ENCODE results near the gene ATAD3A. TPM values are rescaled to one million over a fixed set of nuclear protein-coding genes. Genes with fewer than 3 reads are reported as not detected.

The ATAD3A gene
- total RNA-seq, 2 experiments from 2014 or later: 45.7 to 46.7 TPM

DNA sequence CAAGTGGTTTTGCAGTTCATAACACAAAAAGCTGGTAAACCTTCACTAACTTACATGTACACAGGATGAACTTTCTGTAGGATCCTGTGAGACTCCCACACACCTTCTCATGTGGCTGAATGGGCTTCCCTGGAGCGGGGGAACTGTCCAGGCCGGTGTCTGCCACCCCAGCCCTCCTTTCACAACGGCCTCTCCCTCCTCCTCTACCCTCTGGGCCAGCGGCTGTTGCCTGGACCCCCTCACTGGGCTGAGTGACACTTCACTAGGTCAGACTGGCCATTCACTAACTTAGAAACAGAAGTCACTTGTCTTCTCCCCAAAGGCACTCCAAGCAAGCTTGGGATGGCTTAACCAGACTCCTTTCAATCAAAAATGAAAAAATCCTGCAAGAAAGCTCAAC lies 46.6 kb downstream of the ATAD3A start:
- Mint-ChIP-seq H3K4me3 (no peak overlapping the region), H3K36me3 (peaks cover 11% of the 10 kb centered on the region), H3K27me3 (no peaks in the 10 kb centered on the region), H3K27ac (no peak overlapping the region), H3K9me3 (no peaks in the 10 kb centered on the region), H3K4me1 (ENCODE audit: low read depth) (no peaks in the 10 kb centered on the region)
- ChIA-PET CTCF (interaction anchor here (0.8 kb wide), 1 partner anchor 33 kb away, joined by 3 read pairs; no protein-coding TSS in a partner anchor), POLR2A (no interaction called here)
- intact Hi-C loops (cut with micrococcal nuclease): no loop called here
- DNase-seq: no peak

- intact Hi-C loops (cut with micrococcal nuclease): no loop called here
- H3K27me3 Mint-ChIP-seq: no peaks in the 10 kb centered on the region
- H3K36me3 Mint-ChIP-seq: peaks cover 16% of the 10 kb centered on the region
- ChIA-PET POLR2A (no interaction called here), CTCF (no interaction called here)
- H3K9me3 Mint-ChIP-seq: no peaks in the 10 kb centered on the region
- DNase-seq: no peak
- no peaks in the 10 kb centered on the region for H3K4me1 Mint-ChIP-seq (ENCODE audit: low read depth)
- H3K27ac Mint-ChIP-seq: no peak overlapping the region
- no peak overlapping the region for H3K4me3 Mint-ChIP-seq
Observed at GRCh38 chr1:1559066-1559465, 47.1 kb downstream of the ATAD3A start.

DNA sequence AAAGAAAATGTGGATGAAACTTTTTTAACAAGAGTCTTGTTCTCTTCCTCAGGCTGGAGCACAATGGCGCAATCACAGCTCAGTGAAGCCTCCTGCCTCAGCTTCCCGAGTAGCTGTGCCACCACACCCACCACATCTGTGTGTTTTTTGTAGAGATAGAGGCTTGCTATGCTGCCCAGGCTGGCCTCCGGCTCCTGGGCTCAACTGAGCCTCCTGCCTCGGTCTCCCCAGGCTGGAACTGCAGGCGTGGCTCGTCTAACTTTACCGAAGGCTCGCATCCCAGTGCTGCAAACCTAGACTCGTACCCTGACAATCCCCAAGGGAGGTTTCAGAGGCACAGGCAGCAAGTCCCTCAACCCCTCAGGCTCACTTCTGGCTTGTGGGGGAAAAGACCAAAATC lies 48.2 kb downstream of the ATAD3A start:
- DNase-seq: no peak
- no peak overlapping the region for H3K4me3 Mint-ChIP-seq
- H3K27ac Mint-ChIP-seq: no peak overlapping the region
- intact Hi-C loops (cut with micrococcal nuclease): no loop called here
- no peaks in the 10 kb centered on the region for H3K4me1 Mint-ChIP-seq (ENCODE audit: low read depth)
- H3K9me3 Mint-ChIP-seq: no peaks in the 10 kb centered on the region
- H3K36me3 Mint-ChIP-seq: peaks cover 25% of the 10 kb centered on the region
- CTCF ChIA-PET: no interaction called here
- H3K27me3 Mint-ChIP-seq: no peaks in the 10 kb centered on the region
- POLR2A ChIA-PET: no interaction called here

DNA sequence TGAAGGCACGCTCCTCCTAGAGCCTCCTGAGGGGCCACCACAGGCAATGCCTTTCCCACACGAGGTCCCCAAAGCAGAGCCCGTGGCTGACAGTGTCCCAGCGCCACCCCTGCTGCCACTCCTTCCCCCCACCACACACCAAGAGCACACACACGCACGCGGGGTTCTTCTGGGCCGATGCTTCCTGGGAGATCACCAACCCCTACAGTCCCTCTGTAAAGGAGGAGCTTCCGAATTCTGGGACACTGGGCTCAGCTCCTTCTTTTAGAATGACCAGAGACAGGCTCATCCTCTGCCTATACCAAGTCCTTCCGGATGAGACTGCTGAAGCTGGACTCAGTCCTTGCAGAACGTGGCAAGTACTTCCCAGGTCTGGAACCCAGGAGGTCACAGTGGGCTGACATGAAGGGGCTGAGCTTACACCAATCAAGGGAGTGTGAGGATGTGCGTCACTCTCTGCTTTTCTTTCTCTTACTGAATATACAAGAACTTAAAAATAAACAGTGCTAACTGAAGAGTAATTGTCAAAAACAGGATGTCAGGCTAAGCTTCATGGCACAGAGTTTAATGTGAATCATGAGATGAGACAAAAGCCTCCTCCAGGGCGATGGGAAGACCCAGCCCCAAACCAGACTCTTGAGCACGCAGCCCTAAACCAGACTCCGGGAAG lies 50.0 kb downstream of the ATAD3A start:
- Mint-ChIP-seq H3K4me3 (no peak overlapping the region), H3K9me3 (no peaks in the 10 kb centered on the region), H3K27me3 (no peaks in the 10 kb centered on the region), H3K36me3 (peaks cover 27% of the 10 kb centered on the region), H3K27ac (peak overlapping the region; percentile 3), H3K4me1 (ENCODE audit: low read depth) (peaks cover 4% of the 10 kb centered on the region)
- intact Hi-C loops (cut with micrococcal nuclease): no loop called here
- ChIA-PET CTCF (no interaction called here), POLR2A (interaction anchor here (0.6 kb wide), 1 partner anchor 9 kb away, joined by 4 read pairs; no protein-coding TSS in a partner anchor)
- no peak for DNase-seq

DNA sequence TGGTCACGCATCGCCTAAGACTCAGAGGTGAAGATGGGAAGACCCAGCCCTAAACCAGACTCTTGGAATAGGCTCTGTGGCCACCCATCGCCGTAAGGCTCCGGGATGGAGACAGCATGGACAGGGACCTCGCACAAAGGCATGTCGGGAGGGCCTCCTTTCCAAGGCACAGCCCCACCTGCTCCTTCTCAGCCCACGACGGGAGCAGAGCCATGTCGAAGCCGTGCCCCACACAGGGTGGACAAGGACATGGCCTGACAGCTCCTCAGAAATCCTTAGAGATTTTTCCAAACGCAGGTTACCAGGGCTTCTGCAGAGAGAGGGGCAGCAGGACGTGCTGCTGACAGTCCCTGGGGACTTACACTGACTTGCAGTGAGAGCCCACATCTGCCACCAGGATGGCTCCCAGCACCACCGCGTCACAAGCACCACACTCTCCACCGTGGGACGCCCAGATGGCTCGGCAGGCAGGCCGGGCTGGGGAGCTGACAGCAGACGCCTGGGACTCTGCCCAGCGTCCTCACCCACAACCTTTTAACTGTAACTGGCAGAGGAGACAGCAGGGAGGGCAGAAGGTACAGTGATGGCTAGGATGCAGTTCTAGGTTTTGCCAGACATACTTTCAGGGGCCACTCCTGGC lies 50.7 kb downstream of the ATAD3A start:
- Mint-ChIP-seq H3K4me3 (no peak overlapping the region), H3K27me3 (no peaks in the 10 kb centered on the region), H3K4me1 (ENCODE audit: low read depth) (peaks cover 12% of the 10 kb centered on the region), H3K36me3 (peaks cover 27% of the 10 kb centered on the region), H3K9me3 (no peaks in the 10 kb centered on the region), H3K27ac (no peak overlapping the region)
- intact Hi-C loops (cut with micrococcal nuclease): no loop called here
- no peak for DNase-seq
- ChIA-PET POLR2A (interaction anchor here (0.6 kb wide), 1 partner anchor 9 kb away, joined by 4 read pairs; no protein-coding TSS in a partner anchor), CTCF (interaction anchor here (0.9 kb wide), 1 partner anchor 16 kb away, joined by 3 read pairs; no protein-coding TSS in a partner anchor)

- intact Hi-C loops (cut with micrococcal nuclease): no loop called here
- Mint-ChIP-seq H3K4me3 (no peak overlapping the region), H3K4me1 (ENCODE audit: low read depth) (peaks cover 15% of the 10 kb centered on the region), H3K36me3 (peaks cover 27% of the 10 kb centered on the region), H3K27me3 (no peaks in the 10 kb centered on the region), H3K27ac (no peak overlapping the region), H3K9me3 (no peaks in the 10 kb centered on the region)
- CTCF ChIA-PET: interaction anchor here (0.9 kb wide), 1 partner anchor 17 kb away, joined by 3 read pairs; no protein-coding TSS in a partner anchor
- no peak for DNase-seq
- POLR2A ChIA-PET: no interaction called here
Observed at GRCh38 chr1:1563688-1564087, 51.7 kb downstream of the ATAD3A start.

DNA sequence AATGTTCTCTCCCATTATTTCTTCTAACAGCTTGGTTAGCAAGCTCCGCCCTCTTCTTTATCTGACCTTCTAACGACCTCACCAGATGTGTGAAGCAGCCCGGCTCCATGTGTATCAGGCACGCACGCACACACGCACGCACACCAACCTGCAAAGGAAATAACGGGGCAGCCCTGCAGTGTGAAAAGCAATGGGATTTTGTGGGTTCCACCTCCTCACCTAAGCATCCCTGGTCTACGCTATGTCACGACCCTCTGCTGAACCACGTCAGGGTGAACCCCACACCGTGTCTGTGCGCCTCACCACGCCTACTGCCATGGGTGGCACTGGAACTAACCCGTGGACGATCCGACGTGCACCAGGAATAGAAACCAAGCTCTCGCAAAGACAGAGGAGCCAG lies 52.3 kb downstream of the ATAD3A start:
- ChIA-PET CTCF (no interaction called here), POLR2A (interaction anchor here (0.5 kb wide), 1 partner anchor 201 kb away, joined by 3 read pairs; no protein-coding TSS in a partner anchor)
- no peak for DNase-seq
- peaks cover 27% of the 10 kb centered on the region for H3K36me3 Mint-ChIP-seq
- intact Hi-C loops (cut with micrococcal nuclease): no loop called here
- no peak overlapping the region for H3K4me3 Mint-ChIP-seq
- H3K27ac Mint-ChIP-seq: no peak overlapping the region
- H3K4me1 Mint-ChIP-seq (ENCODE audit: low read depth): peaks cover 17% of the 10 kb centered on the region
- H3K9me3 Mint-ChIP-seq: no peaks in the 10 kb centered on the region
- H3K27me3 Mint-ChIP-seq: no peaks in the 10 kb centered on the region

- Mint-ChIP-seq H3K27ac (no peak overlapping the region), H3K9me3 (no peaks in the 10 kb centered on the region), H3K27me3 (no peaks in the 10 kb centered on the region), H3K36me3 (peaks cover 30% of the 10 kb centered on the region), H3K4me1 (ENCODE audit: low read depth) (peaks cover 28% of the 10 kb centered on the region), H3K4me3 (no peak overlapping the region)
- ChIA-PET POLR2A (no interaction called here), CTCF (interaction anchor here (0.7 kb wide), 1 partner anchor 22 kb away, joined by 4 read pairs; no protein-coding TSS in a partner anchor)
- DNase-seq: no peak
- intact Hi-C loops (cut with micrococcal nuclease): no loop called here
Observed at GRCh38 chr1:1565340-1565739, 53.4 kb downstream of the ATAD3A start.

GRCh38 chr1:1567152-1567875 lies 55.4 kb downstream of the ATAD3A start:
- Mint-ChIP-seq H3K4me1 (ENCODE audit: low read depth) (peaks cover 37% of the 10 kb centered on the region), H3K27ac (peak overlapping the region; percentile 45), H3K9me3 (no peaks in the 10 kb centered on the region), H3K4me3 (no peak overlapping the region), H3K36me3 (peaks cover 26% of the 10 kb centered on the region), H3K27me3 (no peaks in the 10 kb centered on the region)
- POLR2A ChIA-PET: no interaction called here
- CTCF ChIA-PET: interaction anchor here (0.6 kb wide), 1 partner anchor 74 kb away, joined by 3 read pairs; no protein-coding TSS in a partner anchor
- DNase-seq: no peak
- intact Hi-C loops (cut with micrococcal nuclease): no loop called here

DNA sequence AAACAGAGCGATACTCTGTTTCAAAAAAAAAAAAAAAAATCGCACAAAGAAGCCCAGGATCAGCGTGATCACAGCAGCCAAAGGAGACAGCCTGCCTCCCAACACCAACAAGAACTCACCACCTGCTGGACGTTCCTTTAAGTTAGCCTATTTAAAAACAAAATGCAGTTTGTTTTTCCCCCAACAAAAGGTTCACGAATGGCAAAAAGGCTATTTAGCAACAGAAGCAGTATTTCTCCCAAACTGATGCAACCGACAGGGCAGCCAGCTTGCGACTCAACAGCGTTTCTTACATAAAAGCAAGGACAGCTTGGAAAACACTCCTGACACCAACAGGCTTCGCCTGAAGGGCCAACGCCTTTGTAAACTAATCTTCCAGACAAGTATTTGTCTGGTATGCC lies 55.9 kb downstream of the ATAD3A start:
- H3K4me3 Mint-ChIP-seq: no peak overlapping the region
- H3K27me3 Mint-ChIP-seq: no peaks in the 10 kb centered on the region
- peaks cover 26% of the 10 kb centered on the region for H3K36me3 Mint-ChIP-seq
- CTCF ChIA-PET: interaction anchor here (0.6 kb wide), 1 partner anchor 75 kb away, joined by 3 read pairs; no protein-coding TSS in a partner anchor
- POLR2A ChIA-PET: interaction anchor here (0.6 kb wide), 1 partner anchor 46 kb away, joined by 3 read pairs; no protein-coding TSS in a partner anchor
- H3K9me3 Mint-ChIP-seq: no peaks in the 10 kb centered on the region
- peaks cover 39% of the 10 kb centered on the region for H3K4me1 Mint-ChIP-seq (ENCODE audit: low read depth)
- H3K27ac Mint-ChIP-seq: no peak overlapping the region
- intact Hi-C loops (cut with micrococcal nuclease): no loop called here
- DNase-seq: no peak

- DNase-seq: no peak
- no peak overlapping the region for H3K27ac Mint-ChIP-seq
- H3K27me3 Mint-ChIP-seq: no peaks in the 10 kb centered on the region
- peaks cover 22% of the 10 kb centered on the region for H3K36me3 Mint-ChIP-seq
- H3K4me3 Mint-ChIP-seq: no peak overlapping the region
- H3K9me3 Mint-ChIP-seq: no peaks in the 10 kb centered on the region
- intact Hi-C loops (cut with micrococcal nuclease): no loop called here
- CTCF ChIA-PET: no interaction called here
- POLR2A ChIA-PET: no interaction called here
- H3K4me1 Mint-ChIP-seq (ENCODE audit: low read depth): peaks cover 42% of the 10 kb centered on the region
Observed at GRCh38 chr1:1569341-1569740, 57.4 kb downstream of the ATAD3A start.

Data from activated CD4-positive, alpha-beta memory T cell treated with anti-CD3 and anti-CD28 coated beads for 36 hours (primary cell).